ENCODE measurements around the gene AFAP1L1.

AFAP1L1 gene

GRCh38 chr5:149282027-149282965 is 10.6 kb downstream of the AFAP1L1 start:
- in situ Hi-C loops (cut with MboI; ENCODE audit: low sequenced_read_pairs) = no loop called here

GRCh38 chr5:149282966-149283332 is 11.3 kb downstream of the AFAP1L1 start:
- in situ Hi-C loops (cut with MboI; ENCODE audit: low sequenced_read_pairs) = no loop called here

- in situ Hi-C loops (cut with MboI; ENCODE audit: low sequenced_read_pairs) = no loop called here
These were observed 12.2 kb downstream of the AFAP1L1 start for GRCh38 chr5:149283626-149284480.

- in situ Hi-C loops (cut with MboI; ENCODE audit: low sequenced_read_pairs) = no loop called here
These were observed 12.8 kb downstream of the AFAP1L1 start for GRCh38 chr5:149284501-149284900.

GRCh38 chr5:149285153-149285552 is 13.5 kb downstream of the AFAP1L1 start:
- in situ Hi-C loops (cut with MboI; ENCODE audit: low sequenced_read_pairs) = no loop called here

- in situ Hi-C loops (cut with MboI; ENCODE audit: low sequenced_read_pairs) = no loop called here
These were observed 16.8 kb downstream of the AFAP1L1 start for GRCh38 chr5:149288436-149288835.

- in situ Hi-C loops (cut with MboI; ENCODE audit: low sequenced_read_pairs) = no loop called here
These were observed 17.6 kb downstream of the AFAP1L1 start for GRCh38 chr5:149289301-149289700.

- in situ Hi-C loops (cut with MboI; ENCODE audit: low sequenced_read_pairs) = no loop called here
These were observed 23.5 kb downstream of the AFAP1L1 start for GRCh38 chr5:149294872-149295829.

- in situ Hi-C loops (cut with MboI; ENCODE audit: low sequenced_read_pairs) = no loop called here
These were observed 25.8 kb downstream of the AFAP1L1 start for GRCh38 chr5:149297340-149298025.

- in situ Hi-C loops (cut with MboI; ENCODE audit: low sequenced_read_pairs) = no loop called here
These were observed 26.5 kb downstream of the AFAP1L1 start for GRCh38 chr5:149298163-149298562.

GRCh38 chr5:149298842-149299404 is 27.3 kb downstream of the AFAP1L1 start:
- in situ Hi-C loops (cut with MboI; ENCODE audit: low sequenced_read_pairs) = no loop called here

- in situ Hi-C loops (cut with MboI; ENCODE audit: low sequenced_read_pairs) = no loop called here
These were observed 27.9 kb downstream of the AFAP1L1 start for GRCh38 chr5:149299451-149300054.

GRCh38 chr5:149300441-149300840 is 28.8 kb downstream of the AFAP1L1 start:
- in situ Hi-C loops (cut with MboI; ENCODE audit: low sequenced_read_pairs) = no loop called here

GRCh38 chr5:149301049-149301743 is 29.5 kb downstream of the AFAP1L1 start:
- in situ Hi-C loops (cut with MboI; ENCODE audit: low sequenced_read_pairs) = no loop called here

- in situ Hi-C loops (cut with MboI; ENCODE audit: low sequenced_read_pairs) = no loop called here
These were observed 30.2 kb downstream of the AFAP1L1 start for GRCh38 chr5:149301744-149302380.

GRCh38 chr5:149302641-149303040 is 31.0 kb downstream of the AFAP1L1 start:
- in situ Hi-C loops (cut with MboI; ENCODE audit: low sequenced_read_pairs) = no loop called here

- in situ Hi-C loops (cut with MboI; ENCODE audit: low sequenced_read_pairs) = no loop called here
These were observed 31.6 kb downstream of the AFAP1L1 start for GRCh38 chr5:149303210-149303609.

Data from hTERT RPE-1 (cell line).